ENCODE data around the gene RNF8.

RNF8 gene

GRCh38 chr6:37362101-37362828 lies 8.5 kb downstream of the RNF8 start:
- no peak for DNase-seq

DNA sequence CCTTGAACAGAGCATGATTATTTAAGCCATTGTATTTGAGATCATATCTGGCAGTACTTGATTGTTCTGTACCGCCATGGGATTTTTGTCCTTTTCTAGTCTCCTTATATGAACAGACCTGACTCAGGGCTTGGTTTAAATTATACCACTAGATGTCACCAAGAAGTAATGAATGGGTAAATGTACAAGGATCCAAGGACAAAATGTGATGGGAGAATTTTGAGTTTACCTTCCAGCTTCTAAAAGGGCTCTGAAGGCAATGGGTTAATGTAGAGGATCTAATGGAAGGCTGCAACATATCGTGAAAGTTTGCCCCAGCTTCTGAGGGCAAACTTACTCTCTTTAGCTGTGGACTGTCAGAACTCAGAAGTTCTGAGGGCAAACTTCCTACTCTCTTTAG lies 12.0 kb downstream of the RNF8 start:
- DNase-seq, result no peak

DNA sequence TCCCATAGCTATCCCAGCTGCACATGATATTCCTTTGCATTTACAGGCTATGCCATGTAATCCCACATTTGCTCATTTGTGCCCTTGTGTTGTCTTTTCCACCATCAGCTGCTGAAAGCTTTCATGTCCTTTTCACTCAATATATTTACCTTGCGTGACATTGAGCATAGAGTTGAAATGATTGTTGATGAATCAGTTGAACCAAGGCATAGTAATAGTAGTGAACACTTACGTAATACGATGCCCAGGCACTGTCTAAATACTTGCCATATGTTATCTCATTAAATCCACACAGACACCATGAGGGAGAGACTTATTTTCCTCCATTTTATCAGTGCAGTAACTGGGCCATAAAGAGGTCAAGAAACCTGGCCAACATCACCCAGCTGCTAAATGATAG lies 13.1 kb downstream of the RNF8 start:
- no peak for DNase-seq

GRCh38 chr6:37368961-37369320 lies 15.2 kb downstream of the RNF8 start:
- no peak for DNase-seq

DNA sequence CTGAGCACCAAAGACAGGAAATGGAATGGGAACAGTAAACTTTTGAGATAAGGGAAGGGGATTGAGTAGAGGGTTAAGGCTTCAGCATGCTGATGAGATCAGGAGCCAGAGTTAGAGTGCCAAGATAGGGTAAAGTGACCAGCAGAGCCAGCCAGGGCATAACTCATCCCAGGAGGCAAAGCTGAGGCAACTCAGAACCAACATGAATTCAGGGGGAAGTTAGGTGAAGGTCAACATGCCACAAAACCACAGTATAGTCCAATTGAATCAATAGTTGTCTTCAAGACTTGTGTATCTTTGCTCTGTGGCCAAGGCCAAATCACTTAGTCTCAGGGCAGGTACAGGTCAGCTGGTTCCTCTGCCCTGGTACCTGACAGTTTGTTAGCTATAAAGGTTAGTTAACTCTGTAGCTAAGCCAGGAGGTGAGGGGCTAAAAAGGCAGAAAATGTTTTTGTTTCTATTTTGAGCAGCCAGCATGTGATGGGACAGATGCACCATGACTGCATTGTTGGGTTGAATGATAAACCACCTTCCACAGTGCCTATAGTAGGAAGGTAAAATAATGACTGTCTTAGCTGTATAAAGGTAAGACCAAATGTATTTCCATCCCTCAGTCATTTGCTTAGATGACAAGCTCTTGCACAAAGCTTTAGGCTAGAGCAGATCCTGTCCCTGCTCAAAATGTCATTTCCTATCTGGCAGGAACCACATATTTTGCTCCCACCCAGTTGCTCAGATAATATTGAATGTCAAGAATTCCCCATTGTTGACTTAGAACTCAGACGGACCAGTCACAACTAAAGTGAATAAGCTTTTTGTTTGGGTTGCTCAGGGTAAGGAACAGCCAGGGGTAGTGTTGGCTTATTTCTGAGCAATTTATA lies 15.8 kb downstream of the RNF8 start:
- DNase-seq, result no peak

GRCh38 chr6:37371154-37372083 lies 17.6 kb downstream of the RNF8 start:
- DNase-seq, result no peak

DNA sequence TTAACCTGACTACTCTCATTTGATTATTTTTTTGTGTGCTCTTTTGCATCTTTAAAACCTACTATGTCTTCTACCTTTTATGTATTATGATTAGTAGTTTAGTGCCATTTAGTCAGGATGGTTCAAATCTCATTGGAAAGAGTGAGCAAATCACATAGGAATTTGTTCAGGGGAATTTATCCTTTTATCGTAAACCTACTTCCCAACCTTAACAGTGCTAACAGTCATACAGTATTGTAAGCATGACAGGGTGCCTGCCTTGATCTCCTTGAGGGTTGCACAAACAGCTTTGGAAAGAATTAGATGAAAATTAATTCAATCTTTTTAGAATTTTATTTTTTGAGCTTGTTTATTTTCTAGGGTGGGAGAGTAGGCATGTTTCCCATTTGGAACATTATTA lies 18.3 kb downstream of the RNF8 start:
- no peak for DNase-seq

- DNase-seq, result no peak
Observed at GRCh38 chr6:37373822-37374471, 20.2 kb downstream of the RNF8 start.

GRCh38 chr6:37375376-37375775 lies 21.6 kb downstream of the RNF8 start:
- DNase-seq, result no peak

DNA sequence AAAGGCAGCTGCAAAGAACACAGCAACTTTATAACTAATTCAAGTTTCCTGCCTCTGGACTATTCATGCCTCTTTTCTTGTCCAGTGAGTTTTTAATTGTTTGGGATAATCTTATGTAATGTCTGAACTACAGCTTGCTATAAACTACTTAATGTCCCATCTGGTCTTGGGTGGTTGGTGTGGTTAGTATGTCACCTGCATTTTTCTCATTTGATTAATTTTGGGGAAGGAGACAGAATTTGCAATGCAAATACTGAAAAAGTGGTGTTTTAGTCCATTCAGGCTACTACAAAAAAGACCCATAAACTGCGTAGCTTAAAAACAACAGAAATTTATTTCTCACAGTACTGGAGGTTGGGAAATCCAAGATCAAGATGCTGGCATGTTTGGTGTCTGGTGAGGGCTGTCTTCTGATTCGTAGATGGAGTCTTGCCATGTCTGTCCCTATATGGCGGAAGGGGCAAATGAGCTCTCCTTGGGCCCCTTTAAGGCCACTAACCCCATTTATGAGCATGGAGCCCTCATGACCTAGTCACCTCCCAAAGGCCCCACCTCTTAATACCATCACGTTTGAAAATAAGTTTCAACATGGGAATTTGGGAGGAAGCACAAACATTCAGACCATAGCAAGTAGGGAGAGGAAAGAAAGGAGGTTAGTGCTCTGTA lies 22.4 kb downstream of the RNF8 start:
- no peak for DNase-seq

- peak; percentile 19 for DNase-seq
Observed at GRCh38 chr6:37381579-37381978, 27.8 kb downstream of the RNF8 start.

DNA sequence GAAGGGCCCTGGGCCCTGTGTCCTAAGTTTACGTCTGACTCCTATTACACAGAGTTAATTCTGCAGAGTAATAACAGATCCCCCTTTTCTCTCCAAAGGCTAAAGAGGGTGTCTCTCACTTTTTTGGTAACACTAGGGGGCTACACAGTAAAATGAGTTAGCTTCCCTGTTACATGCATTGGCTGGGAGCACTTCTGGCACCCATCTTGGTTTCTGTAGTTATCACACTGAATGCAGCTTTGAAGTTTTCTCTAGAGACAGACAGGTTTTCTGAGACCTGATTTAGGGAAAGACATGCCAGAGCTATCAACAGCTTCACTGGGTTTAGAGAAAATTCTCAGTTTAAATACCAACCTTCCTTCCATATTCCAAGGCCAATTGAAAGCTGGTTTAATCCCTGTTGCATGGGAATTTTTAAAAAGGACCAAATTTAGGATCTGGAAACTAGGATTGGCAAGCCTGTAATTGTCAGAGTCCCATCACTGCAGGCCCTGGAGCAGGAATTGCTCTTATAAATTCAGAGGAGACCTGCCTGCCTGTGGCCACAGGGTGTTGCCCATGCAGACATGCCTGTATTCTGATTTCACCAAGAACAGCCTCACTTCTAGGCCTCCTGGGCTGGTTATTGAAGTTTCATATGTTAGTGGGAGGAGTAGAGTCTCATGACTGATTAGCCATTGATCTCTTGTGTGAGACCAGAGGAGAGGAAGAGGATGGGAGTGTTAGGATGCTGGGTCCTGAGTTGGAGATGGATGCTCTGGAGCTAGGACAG lies 29.4 kb downstream of the RNF8 start:
- DNase-seq, result no peak

- DNase-seq, result no peak
Observed at GRCh38 chr6:37388578-37388977, 34.8 kb downstream of the RNF8 start.

DNA sequence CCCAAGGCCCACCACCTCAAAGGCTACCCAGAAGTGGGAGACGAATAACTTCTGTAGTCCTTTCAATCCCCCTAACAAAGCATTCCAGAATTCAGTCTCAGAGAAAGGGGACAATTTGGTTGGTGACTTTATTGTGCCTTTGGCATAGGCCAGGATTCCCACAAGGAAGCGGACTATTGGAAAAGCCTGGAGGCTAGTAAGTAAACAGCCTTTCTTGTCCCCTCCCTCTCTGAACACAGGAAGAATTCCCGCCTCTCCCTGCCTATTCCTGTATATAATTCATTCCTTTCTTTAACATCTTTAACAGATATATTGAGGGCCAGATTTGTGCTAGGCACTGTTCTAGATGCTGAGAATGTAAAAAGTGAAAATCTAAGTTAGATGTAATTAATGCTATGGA lies 36.1 kb downstream of the RNF8 start:
- no peak for DNase-seq

- no peak for DNase-seq
Observed at GRCh38 chr6:37391120-37391519, 37.3 kb downstream of the RNF8 start.

- DNase-seq, result no peak
Observed at GRCh38 chr6:37392821-37393220, 39.0 kb downstream of the RNF8 start.

GRCh38 chr6:37393381-37393929 lies 39.7 kb downstream of the RNF8 start:
- DNase-seq, result no peak

- no peak for DNase-seq
Observed at GRCh38 chr6:37396571-37397180, 42.9 kb downstream of the RNF8 start.

DNA sequence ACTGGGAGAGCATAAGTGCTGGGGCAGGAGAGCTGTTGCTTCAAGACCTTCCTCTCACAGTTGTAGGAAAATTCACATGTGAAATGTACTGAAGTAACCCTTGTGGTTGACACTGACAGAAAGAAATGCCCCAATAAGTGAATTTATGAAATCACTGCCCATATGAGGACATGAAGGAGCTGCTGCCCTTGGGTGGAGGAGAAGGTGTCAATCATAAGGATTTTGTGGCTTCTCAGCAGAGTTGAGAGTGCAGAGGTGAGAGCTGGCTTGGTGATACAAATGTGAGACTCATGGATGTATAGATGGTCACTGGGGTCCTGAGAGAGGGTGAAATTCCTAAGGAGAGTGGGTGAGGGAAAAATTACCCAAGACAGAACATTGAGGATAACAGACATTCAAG lies 45.3 kb downstream of the RNF8 start:
- no peak for DNase-seq

DNA sequence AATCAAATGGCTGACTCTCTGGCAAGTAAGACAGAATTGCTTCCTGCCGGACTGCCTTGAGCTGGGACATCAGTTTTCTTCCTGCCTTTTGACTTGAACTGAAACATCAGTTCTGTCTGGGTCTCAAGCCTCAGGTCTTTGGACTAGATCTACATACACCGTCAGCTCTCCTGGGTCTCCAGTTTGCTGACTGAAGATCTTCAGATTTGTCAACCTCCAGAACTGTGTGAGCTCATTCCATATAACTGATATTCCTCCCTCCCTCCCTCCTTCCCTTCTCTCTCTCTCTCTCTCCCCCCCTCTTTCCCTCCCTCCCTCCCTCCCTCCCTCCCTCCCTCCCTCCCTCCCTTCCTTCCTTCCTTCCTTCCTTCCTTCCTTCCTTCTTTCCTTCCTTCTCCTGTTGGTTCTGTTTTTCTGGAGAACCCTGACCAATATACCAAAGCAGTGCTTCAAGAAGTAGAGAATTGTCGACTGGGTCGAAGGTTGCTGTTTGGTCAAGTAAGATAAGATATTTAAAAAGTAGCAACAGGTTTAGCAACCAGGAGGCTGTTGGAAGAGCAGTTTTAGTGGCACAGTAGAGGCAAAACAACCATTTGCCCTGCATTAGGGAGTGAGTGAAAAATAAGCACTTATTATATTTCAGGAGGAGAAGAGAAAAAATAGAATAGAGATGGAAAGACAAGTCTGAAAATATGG lies 46.2 kb downstream of the RNF8 start:
- DNase-seq, result no peak
